HEK293 (cell line): ENCODE measurements around the gene TOMM34.

ENCODE experiments used
- BCL11B ChIP-seq: fragments of 450-650 bp; formaldehyde crosslinking; IDR thresholded peaks from 2 replicates; pipeline ENCODE4 v1.5.1; 2016; ENCODE audit warnings: low read depth, missing biosample characterization, missing genetic modification characterization
- GFI1B ChIP-seq: fragments of 450-650 bp; formaldehyde crosslinking; IDR thresholded peaks from 2 replicates; pipeline ENCODE4 v1.5.1; 2016; ENCODE audit warnings: missing biosample characterization, missing genetic modification characterization
- GLIS2 ChIP-seq: fragments of 450-650 bp; formaldehyde crosslinking; IDR thresholded peaks from 2 replicates; pipeline ENCODE4 v1.5.1; 2016; ENCODE audit warnings: missing biosample characterization, missing genetic modification characterization
- HOXA7 ChIP-seq: sonication (generic); formaldehyde crosslinking; IDR thresholded peaks from 2 replicates; pipeline ENCODE4 v1.8.1; 2022; ENCODE audit warnings: missing genetic modification reagents, borderline replicate concordance
- INSM2 ChIP-seq: fragments of 450-650 bp; formaldehyde crosslinking; IDR thresholded peaks from 2 replicates; pipeline ENCODE4 v1.5.1; 2016; ENCODE audit warnings: missing biosample characterization, missing genetic modification characterization
- KLF8 ChIP-seq: fragments of 450-650 bp; formaldehyde crosslinking; IDR thresholded peaks from 2 replicates; pipeline ENCODE4 v1.5.1; 2016; ENCODE audit warnings: missing biosample characterization, missing genetic modification characterization
- OSR2 ChIP-seq: fragments of 450-650 bp; formaldehyde crosslinking; IDR thresholded peaks from 2 replicates; pipeline ENCODE4 v1.5.1; 2016; ENCODE audit warnings: missing biosample characterization, missing genetic modification characterization
- TCF7L2 ChIP-seq: IDR thresholded peaks from 2 replicates; pipeline ENCODE4 v1.6.1; 2011; ENCODE audit warnings: low read depth, mild to moderate bottlenecking, inconsistent platforms, low read length, moderate library complexity, borderline replicate concordance
- ZBTB20 ChIP-seq: fragments of 450-650 bp; formaldehyde crosslinking; IDR thresholded peaks from 2 replicates; pipeline ENCODE4 v1.5.1; 2016; ENCODE audit warnings: missing biosample characterization, missing genetic modification characterization
- ZFP37 ChIP-seq: fragments of 450-650 bp; formaldehyde crosslinking; IDR thresholded peaks from 2 replicates; pipeline ENCODE4 v1.5.1; 2016; ENCODE audit warnings: missing biosample characterization, missing genetic modification characterization
- ZNF138 ChIP-seq: fragments of 450-650 bp; formaldehyde crosslinking; IDR thresholded peaks from 2 replicates; pipeline ENCODE4 v1.5.1; 2016; ENCODE audit warnings: missing biosample characterization, missing genetic modification characterization, borderline replicate concordance
- ZNF146 ChIP-seq: fragments of 450-650 bp; formaldehyde crosslinking; IDR thresholded peaks from 2 replicates; pipeline ENCODE4 v1.5.1; 2016; ENCODE audit warnings: missing biosample characterization, missing genetic modification characterization
- ZNF155 ChIP-seq: fragments of 450-650 bp; formaldehyde crosslinking; IDR thresholded peaks from 2 replicates; pipeline ENCODE4 v1.5.1; 2016; ENCODE audit warnings: missing biosample characterization, missing genetic modification characterization
- ZNF184 ChIP-seq: fragments of 450-650 bp; IDR thresholded peaks from 2 replicates; pipeline ENCODE4 v1.5.1; 2018; ENCODE audit warnings: missing biosample characterization, mild to moderate bottlenecking, missing genetic modification characterization
- ZNF221 ChIP-seq: fragments of 450-650 bp; formaldehyde crosslinking; IDR thresholded peaks from 2 replicates; pipeline ENCODE4 v1.5.1; 2017; ENCODE audit warnings: missing biosample characterization, missing genetic modification characterization, borderline replicate concordance
- ZNF274 ChIP-seq, 2 experiments: fragments of 200-500 bp in 1 of 2; fragments of 450-650 bp in 1 of 2; sonication (Bioruptor generic) in 1 of 2; formaldehyde crosslinking in 1 of 2; IDR thresholded peaks; 2 replicates each; pipeline versions ENCODE4 v1.5.1 to v1.6.1; 2014 to 2016; ENCODE audit warnings: borderline replicate concordance in 1 of 2, inconsistent platforms in 1 of 2, low read length in 1 of 2, missing biosample characterization in 1 of 2, missing genetic modification characterization in 1 of 2
- ZNF433 ChIP-seq: fragments of 450-650 bp; formaldehyde crosslinking; IDR thresholded peaks from 2 replicates; pipeline ENCODE4 v1.5.1; 2016; ENCODE audit warnings: missing biosample characterization, missing genetic modification characterization, low read depth
- ZNF623 ChIP-seq: fragments of 450-650 bp; formaldehyde crosslinking; IDR thresholded peaks from 2 replicates; pipeline ENCODE4 v1.5.1; 2016; ENCODE audit warnings: missing biosample characterization, missing genetic modification characterization
- ZNF692 ChIP-seq: fragments of 450-650 bp; formaldehyde crosslinking; IDR thresholded peaks from 2 replicates; pipeline ENCODE4 v1.5.1; 2016; ENCODE audit warnings: missing biosample characterization, missing genetic modification characterization
- ZNF76 ChIP-seq: fragments of 450-650 bp; formaldehyde crosslinking; IDR thresholded peaks from 2 replicates; pipeline ENCODE4; 2016; ENCODE audit warnings: low read depth, missing biosample characterization, missing genetic modification characterization, borderline replicate concordance
- TF ChIP-seq, protein P1 (sequence below): fragments of 450-650 bp; formaldehyde crosslinking; IDR thresholded peaks from 2 replicates; pipeline ENCODE4; 2016; ENCODE audit warnings: missing biosample characterization, missing genetic modification characterization
- TF ChIP-seq, protein P2 (sequence below): fragments of 450-650 bp; formaldehyde crosslinking; IDR thresholded peaks from 2 replicates; pipeline ENCODE4 v1.5.1; 2016; ENCODE audit warnings: missing biosample characterization, missing genetic modification characterization, low read depth
- TF ChIP-seq, protein P3 (sequence below): fragments of 450-650 bp; formaldehyde crosslinking; IDR thresholded peaks from 2 replicates; pipeline ENCODE4 v1.5.1; 2017; ENCODE audit warnings: missing biosample characterization, missing genetic modification characterization
- TF ChIP-seq, protein P4 (sequence below): sonication (generic); formaldehyde crosslinking; IDR thresholded peaks from 2 replicates; pipeline ENCODE4 v1.8.1; 2022; ENCODE audit warnings: mild to moderate bottlenecking, moderate library complexity, missing genetic modification reagents

TOMM34 gene

DNA sequence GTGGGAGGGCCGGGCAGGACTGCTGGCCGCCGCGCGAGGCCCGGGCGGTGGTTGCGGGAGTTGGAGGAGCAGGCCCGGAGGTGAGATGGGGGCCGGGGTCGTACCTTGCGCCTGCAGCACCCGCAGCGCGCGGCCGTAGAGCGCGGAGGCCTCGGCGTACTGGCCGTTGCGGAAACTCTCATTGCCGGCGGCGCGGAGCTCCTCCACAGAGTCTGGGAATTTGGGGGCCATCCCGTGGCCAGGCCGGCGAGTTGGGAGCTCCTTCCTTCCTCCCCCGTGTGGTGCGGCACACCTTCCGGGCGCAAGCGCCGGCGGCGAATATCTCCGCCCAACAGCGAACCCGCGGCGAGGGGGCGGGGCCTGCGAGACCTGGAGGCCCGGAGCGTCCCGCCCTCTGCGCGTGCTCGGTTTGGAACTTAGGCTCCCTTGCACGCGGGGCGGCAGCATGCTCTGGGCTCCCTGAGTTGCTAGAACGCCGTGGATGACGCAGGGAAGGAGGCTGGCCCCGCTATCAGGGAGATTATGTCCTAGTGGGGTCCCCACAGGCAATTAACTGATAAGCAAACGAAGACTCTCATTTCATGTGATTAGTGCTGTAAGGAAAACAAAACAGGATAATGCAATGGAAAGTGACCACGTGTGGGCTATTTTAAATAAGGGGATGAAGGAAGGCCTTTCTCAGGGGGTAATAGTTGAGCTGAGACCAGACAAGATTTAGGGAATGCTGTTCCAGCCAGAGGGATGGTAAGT is at the start of gene TOMM34 (continued):
- TF ChIP-seq, protein P1, sequence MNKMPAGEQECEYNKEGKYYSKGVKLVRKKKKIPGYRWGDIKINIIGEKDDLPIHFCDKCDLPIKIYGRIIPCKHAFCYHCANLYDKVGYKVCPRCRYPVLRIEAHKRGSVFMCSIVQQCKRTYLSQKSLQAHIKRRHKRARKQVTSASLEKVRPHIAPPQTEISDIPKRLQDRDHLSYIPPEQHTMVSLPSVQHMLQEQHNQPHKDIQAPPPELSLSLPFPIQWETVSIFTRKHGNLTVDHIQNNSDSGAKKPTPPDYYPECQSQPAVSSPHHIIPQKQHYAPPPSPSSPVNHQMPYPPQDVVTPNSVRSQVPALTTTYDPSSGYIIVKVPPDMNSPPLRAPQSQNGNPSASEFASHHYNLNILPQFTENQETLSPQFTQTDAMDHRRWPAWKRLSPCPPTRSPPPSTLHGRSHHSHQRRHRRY (tag by site-specific recombination) = no peak
- no peak for TF ChIP-seq INSM2 (tag by site-specific recombination)
- TF ChIP-seq GLIS2 = peak; percentile 80
- TF ChIP-seq, protein P2, sequence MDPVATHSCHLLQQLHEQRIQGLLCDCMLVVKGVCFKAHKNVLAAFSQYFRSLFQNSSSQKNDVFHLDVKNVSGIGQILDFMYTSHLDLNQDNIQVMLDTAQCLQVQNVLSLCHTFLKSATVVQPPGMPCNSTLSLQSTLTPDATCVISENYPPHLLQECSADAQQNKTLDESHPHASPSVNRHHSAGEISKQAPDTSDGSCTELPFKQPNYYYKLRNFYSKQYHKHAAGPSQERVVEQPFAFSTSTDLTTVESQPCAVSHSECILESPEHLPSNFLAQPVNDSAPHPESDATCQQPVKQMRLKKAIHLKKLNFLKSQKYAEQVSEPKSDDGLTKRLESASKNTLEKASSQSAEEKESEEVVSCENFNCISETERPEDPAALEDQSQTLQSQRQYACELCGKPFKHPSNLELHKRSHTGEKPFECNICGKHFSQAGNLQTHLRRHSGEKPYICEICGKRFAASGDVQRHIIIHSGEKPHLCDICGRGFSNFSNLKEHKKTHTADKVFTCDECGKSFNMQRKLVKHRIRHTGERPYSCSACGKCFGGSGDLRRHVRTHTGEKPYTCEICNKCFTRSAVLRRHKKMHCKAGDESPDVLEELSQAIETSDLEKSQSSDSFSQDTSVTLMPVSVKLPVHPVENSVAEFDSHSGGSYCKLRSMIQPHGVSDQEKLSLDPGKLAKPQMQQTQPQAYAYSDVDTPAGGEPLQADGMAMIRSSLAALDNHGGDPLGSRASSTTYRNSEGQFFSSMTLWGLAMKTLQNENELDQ = no peak
- no peak for TF ChIP-seq ZNF433 (tag by site-specific recombination)
- no peak for TF ChIP-seq ZNF274 (IDR thresholded peaks at IDR 0.05; ENCODE audit: low read length)
- TF ChIP-seq ZNF274 (tag by site-specific recombination; IDR thresholded peaks at IDR 0.05; ENCODE audit: borderline replicate concordance) = no peak
- no peak for TF ChIP-seq ZNF155 (tag by site-specific recombination)
- peak; percentile 62; the same call in 1 of the 2 replicates for TF ChIP-seq KLF8 (tag by site-specific recombination)
- no peak for TF ChIP-seq ZNF138 (tag by site-specific recombination)
- peak; percentile 61; the same call in 1 of the 2 replicates for TF ChIP-seq ZBTB20
- TF ChIP-seq ZNF184 (tag by site-specific recombination) = no peak
- TF ChIP-seq ZNF76 (tag by site-specific recombination) = peak; percentile 45; the same call in 1 of the 2 replicates
- no peak for TF ChIP-seq BCL11B (tag by site-specific recombination)
- TF ChIP-seq ZFP37 (tag by site-specific recombination) = no peak; the same call in 1 of the 2 replicates
- TF ChIP-seq ZNF692 (tag by site-specific recombination) = peak; percentile 93
- TF ChIP-seq ZNF623 (tag by site-specific recombination) = no peak
- TF ChIP-seq ZNF221 = no peak
- TF ChIP-seq GFI1B (tag by site-specific recombination) = no peak
- TF ChIP-seq TCF7L2 = no peak
- no peak for TF ChIP-seq ZNF146
- no peak for TF ChIP-seq HOXA7 (CRISPR knock-in tag)
- TF ChIP-seq OSR2 (tag by site-specific recombination) = no peak; the same call in 1 of the 2 replicates
- TF ChIP-seq, protein P3, sequence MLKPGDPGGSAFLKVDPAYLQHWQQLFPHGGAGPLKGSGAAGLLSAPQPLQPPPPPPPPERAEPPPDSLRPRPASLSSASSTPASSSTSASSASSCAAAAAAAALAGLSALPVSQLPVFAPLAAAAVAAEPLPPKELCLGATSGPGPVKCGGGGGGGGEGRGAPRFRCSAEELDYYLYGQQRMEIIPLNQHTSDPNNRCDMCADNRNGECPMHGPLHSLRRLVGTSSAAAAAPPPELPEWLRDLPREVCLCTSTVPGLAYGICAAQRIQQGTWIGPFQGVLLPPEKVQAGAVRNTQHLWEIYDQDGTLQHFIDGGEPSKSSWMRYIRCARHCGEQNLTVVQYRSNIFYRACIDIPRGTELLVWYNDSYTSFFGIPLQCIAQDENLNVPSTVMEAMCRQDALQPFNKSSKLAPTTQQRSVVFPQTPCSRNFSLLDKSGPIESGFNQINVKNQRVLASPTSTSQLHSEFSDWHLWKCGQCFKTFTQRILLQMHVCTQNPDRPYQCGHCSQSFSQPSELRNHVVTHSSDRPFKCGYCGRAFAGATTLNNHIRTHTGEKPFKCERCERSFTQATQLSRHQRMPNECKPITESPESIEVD (tag by site-specific recombination) = no peak
- TF ChIP-seq, protein P4, sequence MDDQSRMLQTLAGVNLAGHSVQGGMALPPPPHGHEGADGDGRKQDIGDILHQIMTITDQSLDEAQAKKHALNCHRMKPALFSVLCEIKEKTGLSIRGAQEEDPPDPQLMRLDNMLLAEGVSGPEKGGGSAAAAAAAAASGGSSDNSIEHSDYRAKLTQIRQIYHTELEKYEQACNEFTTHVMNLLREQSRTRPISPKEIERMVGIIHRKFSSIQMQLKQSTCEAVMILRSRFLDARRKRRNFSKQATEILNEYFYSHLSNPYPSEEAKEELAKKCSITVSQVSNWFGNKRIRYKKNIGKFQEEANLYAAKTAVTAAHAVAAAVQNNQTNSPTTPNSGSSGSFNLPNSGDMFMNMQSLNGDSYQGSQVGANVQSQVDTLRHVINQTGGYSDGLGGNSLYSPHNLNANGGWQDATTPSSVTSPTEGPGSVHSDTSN (CRISPR knock-in tag) = no peak
- TF ChIP-seq, all 188 proteins: peak for 45
